Stimulated activated CD4-positive, alpha-beta T cell treated with anti-CD3 and anti-CD28 coated beads, TNF-alpha, amount 100 ng/mL, for 4 hours (primary cell): ENCODE measurements around the gene CDK5.
"Not testable (repeated sequence)": the region's sequence is repeated elsewhere in the genome, so short reads cannot be mapped to it uniquely, and the experiment has no call there.

ENCODE experiments used
- DNase-seq, 3 experiments: peaks; one replicate each; pipeline ENCODE4 v3.0.0-alpha.2; 2020; ENCODE audit warnings: low read depth in 3 of 3

The CDK5 gene

GRCh38 chr7:151034312-151035025 is 23.2 kb downstream of the CDK5 start:
- DNase-seq, result no peak

DNA sequence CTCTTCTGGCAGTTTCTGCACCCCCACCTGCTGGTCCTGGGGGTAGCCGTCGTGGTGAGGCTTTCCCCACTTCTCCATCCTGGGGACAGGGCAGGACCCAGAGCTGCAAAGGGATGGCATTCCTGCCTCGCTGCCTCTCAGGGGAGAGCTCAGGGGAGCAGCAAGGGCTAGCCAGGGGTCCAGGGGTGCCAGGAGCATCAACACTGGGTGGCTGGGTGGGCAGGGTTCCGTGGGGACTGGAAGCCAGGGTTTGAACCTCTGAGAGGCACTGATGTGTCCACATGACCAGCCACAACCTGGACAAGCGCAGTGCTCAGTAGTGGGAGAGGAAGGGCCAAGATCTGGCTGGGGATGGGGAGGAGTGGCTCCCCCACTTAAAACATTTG is 23.8 kb downstream of the CDK5 start:
- no peak for DNase-seq

GRCh38 chr7:151032936-151033863 is 24.5 kb downstream of the CDK5 start:
- no peak for DNase-seq

DNA sequence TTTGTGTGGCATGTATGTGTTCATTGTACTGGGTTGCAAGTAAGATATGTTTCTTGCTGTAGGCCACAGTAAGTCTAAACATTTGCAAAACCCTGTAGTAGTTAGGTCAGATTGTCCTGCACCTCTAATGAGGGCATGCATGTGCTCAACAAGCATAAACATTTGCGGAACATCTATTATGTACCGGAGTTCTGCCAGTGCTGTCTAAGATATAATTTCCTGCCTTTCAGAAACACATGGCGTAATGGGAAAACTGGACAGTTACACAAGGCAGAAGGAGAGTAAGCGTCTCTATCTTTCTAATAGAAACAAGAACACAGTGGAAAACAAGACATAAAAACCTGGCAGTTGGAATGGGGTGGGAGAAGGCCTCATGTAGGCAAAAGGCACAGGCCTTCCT is 26.7 kb downstream of the CDK5 start:
- no peak for DNase-seq

GRCh38 chr7:151028948-151029501 is 28.7 kb downstream of the CDK5 start:
- DNase-seq, result no peak

- peak; percentile 87 to 97 (median 97) for DNase-seq
These were observed 29.4 kb downstream of the CDK5 start, which contains the start of gene ABCB8 for GRCh38 chr7:151028131-151028947. TSS of gene ABCB8 (plus strand) at chr7:151028450. CDS start at chr7:151028516, 66 bp downstream.

DNA sequence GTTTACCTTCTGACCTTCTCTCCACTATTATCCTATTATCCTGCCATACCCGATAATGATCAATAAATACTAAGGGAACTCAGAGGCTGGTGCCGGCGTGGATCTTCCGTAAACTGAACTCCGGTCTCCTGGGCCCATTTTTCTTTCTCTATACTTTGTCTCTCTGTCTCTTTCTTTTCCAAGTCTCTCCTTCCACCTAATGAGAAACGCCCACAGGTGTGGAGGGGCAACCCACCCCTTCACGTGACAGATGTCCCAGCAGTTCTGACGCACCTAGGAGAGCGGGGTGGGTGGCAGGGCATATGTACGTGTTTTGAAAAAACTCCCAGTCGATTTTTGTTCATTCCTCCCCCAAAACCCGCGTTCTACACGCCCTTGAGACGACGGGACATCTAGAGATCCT is 30.0 kb downstream of the CDK5 start:
- DNase-seq, result not testable (repeated sequence)

- not testable (repeated sequence) for DNase-seq
These were observed 30.6 kb downstream of the CDK5 start for GRCh38 chr7:151026771-151027727.

GRCh38 chr7:151025924-151026671 is 31.6 kb downstream of the CDK5 start:
- no peak for DNase-seq

- no peak for DNase-seq
These were observed 33.2 kb downstream of the CDK5 start, which contains the start of gene ATG9B for GRCh38 chr7:151024435-151025056. TSS of gene ATG9B (minus strand) at chr7:151024494. CDS start at chr7:151024423, 71 bp downstream.

DNA sequence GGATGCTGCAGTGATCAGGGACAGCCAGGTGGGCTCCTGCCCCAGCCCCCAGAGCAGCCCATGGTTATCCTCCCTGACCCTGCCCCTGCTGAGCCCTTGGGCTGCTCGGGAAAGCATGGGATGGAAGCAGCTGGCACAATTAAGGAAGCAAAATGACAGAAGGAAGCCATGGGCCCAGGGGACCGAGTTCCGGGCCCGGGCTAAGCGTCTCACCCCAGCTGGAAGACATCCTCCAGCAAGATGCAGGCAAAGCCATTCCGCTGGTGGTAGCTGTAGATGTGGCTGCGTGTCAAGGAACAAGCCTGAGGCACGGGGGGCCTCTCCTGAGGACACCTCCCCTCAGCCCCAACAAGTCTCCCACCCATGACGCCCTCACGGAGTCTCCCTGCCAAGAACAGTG is 34.5 kb downstream of the CDK5 start:
- no peak for DNase-seq

DNA sequence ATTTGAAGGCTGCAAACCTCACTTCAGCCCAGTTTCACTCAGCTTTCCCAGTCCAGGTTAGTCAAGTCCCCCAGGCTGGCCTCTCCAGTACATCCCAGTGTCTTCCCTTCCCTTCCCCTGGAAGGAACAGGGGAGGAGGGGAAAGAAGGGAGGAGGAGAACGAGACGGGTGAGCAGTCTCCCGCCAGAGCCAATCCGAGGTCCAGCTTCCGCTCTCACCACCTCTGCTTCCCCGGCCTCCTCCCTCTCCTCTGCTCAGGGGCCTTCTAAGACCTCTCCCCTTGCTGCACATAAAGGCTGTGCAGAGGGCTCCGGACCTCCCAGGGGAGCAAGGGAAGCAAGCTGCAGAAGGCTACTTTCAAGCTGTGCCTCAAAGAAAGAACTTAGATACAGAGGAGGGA is 37.5 kb downstream of the CDK5 start:
- no peak for DNase-seq

- DNase-seq, result no peak
These were observed 38.6 kb downstream of the CDK5 start for GRCh38 chr7:151019130-151019447.

DNA sequence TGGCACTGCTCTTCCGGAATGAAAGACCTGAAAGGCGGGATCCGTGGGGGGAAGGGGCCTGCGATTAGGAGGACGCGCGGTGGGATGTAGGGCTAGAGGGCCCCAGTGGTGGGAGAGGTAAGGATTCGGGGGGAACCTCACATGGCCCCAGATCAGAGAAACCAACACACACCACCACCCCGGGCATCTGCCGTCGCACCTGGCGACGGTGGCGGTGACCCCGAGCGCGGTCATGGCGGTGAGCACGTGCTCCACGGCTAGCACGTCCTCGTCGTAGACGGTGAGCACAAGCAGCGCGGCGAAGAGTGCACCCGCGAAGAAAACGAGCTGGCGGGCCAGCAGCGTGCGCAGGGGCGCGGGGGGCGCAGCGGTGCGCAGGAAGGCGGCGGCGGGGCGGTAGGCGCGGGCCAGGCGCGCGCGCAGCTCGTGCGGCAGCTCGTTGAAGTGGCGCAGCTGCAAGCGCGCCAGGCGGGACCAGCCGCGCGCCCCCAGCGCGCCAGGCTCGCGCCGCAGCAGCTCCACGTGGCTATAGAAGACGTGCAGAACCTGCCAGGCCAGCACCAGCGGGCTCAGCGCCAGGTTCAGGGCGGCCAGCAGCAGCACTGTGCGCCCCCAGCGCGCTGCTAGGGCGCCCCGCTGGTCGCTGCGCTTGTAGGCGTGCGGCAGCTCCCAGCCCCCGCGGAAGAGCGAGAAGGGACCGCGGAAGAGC is 39.1 kb downstream of the CDK5 start:
- DNase-seq, result no peak

- peak; percentile 60 to 77 (median 68) for DNase-seq
These were observed 39.7 kb downstream of the CDK5 start for GRCh38 chr7:151017953-151018420.

DNA sequence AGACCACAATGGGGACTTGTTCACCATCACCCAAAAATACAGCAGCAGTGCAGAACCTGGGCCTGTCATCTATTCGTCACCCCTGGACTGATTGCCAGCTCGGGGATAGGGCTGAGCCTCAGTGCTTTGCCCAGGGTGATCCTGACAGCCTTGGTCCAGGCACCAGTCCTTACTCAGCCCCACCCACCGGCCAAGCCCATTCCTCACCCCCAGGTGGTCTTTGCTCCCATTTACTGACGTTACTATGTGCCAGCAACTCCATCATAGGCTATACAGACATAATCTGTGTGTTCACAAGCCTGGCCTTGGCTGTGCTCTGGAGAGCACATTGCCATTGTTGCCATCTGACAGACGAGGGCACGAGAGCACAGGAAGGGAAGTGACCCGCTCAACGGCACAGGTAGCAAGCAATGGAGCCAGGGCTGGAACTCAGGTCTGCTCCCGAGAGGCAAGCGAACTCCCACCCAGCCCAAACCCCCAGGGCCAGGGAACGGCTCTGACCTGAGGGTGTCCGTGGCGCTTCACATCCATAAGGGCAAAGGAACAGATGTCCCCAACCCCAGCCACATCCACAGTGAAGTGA is 40.2 kb downstream of the CDK5 start:
- no peak for DNase-seq

- no peak for DNase-seq
These were observed 40.8 kb downstream of the CDK5 start for GRCh38 chr7:151016942-151017341.

- no peak for DNase-seq
These were observed 41.2 kb downstream of the CDK5 start for GRCh38 chr7:151016505-151016904.
